Measurements from ENCODE around the gene MCF2L.
"Not testable (repeated sequence)": the region's sequence is repeated elsewhere in the genome, so short reads cannot be mapped to it uniquely, and the experiment has no call there.

MCF2L gene

DNA sequence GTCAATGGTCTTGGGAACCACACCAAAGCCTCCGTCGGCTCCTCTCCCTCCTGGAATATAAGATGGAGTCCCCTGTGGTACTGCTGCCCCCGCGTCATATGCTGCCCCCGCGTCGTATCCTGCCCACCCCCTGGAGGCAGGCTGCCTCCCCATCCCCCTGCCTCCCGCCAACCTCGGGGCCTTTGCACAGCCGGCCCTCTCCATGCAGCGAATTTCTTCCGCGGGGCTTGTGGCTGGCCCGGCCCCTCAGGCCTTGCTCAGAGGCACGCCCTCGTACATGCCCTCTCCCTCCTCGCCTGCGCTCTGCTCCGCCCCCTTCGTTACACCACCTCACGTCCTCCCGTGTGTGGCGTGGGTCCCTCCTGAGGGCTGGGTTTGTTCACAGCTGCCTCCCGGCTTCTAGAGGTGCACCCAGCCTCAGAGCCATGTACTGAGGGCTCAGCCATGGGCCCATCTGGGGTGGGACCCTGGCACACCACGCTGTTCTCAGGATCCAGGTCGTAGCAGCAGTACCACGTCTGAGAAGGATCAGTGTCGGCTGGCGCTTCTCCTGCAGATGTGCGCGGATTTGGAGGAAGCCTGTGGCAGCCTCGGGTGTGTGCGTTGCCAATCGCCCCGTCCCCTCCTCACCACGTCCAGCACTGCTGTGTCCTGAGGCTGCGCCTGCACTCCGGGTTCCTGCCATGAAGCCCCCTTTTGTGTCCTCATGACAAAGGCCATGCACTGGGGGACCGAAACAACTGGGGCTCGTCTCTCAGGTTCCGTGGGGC lies 47.7 kb downstream of the MCF2L start:
- no peak for DNase-seq

DNA sequence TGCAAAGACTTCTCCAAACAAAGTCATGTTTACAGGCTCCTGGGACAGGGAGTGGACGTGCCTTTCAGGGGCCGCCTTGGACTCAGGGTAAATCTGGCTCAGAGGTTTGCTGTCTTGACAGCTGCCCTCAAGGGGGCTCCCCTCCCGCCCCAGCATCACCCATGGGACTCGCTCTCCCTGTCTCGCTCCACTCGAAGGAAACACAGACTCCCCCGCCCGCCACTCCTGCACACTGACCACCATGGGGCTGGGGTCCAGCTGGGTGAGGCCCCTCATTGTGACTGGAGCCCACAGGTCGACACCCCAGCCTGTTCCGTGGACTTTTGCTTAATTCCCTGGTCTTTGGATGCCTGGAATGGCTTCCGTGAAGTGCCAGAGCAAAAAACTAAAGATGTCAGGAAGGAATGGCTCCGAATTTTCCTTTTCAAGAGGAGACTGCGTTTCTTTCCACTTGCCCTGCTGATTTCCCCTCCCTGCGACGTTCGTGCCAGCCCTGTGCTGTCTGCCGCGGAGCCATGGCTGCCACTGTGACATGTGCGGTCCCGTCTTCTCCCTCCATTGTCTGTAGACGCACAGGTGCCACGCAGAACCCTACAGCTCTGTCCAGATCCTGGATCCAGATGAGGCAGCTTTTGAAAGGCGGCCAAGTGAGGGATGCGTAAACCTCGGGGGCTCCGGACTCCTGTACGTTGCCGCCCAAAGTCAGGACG lies 48.6 kb downstream of the MCF2L start:
- no peak for DNase-seq

DNA sequence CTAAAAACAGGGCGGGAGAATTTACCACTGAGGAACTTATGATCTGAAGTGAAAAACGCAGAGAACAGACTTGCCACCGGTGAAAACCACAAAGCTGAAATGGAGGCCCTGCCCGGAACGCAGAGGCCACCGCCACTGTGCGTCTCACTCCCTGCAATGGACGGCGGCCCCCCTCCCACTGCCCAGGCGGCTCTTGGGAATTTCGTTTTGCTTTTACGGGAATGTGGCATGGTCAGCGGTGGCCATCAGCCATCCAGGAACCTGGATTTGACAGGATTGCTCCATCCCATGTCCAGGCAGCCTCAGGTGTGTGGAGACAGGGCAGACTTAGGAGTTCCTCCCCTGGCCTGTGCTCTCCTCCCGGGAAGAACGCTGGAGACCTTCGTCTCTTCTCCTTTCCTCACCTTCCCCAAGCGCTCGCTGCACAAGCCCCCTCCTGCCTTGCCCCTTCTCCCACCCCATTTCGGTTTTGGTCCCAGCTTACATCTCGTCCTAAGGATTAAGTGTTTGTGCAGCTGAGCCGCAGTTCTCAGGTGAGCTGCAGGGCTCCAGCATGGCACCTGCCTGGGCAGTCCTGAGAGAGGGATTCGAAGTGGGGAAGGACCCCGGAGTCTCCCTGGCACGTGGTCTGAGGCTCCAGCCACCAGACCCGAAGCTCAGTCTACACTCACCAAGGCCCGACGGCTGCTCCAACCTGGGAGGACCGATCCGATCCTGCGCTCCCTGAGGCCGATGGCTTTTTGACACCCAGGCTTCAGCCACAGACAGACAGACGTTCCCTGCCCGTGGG lies 49.9 kb downstream of the MCF2L start:
- DNase-seq, result no peak

DNA sequence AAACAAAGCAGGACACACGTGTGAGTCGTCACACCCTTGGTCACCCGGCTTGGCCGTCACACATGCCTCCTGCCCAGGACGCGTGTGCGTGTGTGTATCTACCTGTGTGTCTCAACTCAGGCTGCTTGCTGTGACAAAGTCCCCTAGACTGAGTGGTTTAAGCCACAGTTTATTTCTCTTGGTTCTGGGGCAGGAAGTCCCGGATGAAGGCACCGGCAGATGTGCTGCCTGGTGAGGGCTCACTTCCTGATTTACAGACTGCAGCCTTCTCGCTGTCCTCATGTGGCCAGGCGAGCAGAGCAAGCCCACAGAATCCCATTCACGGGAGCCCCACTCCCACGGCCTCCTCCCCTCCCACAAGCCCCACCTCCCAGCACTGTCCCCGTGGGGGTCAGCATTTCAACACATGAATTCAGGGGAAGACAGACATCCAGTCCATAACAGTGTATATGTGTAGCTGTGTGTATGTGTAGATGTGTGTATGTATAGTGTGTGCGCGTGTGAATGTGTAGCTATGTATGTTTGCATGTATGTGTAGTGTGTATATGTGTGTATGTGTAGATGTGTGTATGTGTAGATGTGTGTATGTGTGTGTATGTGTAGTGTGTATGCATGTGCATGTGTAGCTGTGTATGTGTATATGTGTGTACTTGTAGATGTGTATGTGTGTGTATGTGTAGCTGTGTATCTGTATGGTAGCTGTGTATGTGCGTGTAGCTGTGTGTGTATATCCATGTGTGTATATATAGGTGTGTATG lies 51.5 kb downstream of the MCF2L start:
- DNase-seq, result no peak

DNA sequence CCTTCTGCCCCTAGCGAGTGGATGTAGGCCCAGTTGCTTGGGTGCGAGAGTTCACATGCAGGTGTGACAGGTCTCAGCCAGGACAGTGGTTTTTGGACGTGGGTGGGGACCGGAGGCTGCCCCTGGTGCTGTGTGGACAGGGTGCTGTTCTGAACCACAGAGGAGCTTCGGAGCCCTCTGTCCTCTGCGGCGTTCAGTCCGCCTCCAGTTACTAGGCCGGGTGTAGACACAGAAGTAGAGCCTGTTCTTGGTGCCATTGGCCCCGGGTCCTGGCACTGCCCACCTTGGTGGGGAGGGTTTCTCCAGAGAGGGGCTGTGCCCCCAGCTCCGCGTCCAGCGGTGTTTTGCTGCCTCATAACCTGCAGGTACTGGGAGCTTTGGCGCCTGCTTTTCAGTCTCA lies 52.4 kb downstream of the MCF2L start:
- no peak for DNase-seq

DNA sequence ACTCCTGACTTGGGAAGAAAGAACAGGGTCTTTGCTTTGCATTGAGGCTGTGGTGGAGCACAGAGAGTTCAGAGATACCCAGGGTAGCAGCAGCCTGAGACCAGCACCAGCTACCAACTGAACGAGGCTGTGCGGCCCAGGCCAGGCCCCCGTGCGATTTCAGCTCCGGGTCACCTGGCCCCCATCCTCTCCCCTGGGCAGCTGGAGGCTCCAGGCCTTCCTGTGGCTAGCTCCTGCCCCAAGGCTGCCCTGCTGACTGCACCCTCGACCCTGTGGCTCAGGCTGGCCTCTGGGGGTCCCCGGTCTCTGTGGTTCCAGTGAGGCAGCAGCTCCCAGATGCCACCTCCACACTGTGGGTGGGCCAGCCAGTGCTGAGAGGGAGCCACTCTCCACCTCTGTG lies 52.8 kb downstream of the MCF2L start:
- DNase-seq, result no peak

DNA sequence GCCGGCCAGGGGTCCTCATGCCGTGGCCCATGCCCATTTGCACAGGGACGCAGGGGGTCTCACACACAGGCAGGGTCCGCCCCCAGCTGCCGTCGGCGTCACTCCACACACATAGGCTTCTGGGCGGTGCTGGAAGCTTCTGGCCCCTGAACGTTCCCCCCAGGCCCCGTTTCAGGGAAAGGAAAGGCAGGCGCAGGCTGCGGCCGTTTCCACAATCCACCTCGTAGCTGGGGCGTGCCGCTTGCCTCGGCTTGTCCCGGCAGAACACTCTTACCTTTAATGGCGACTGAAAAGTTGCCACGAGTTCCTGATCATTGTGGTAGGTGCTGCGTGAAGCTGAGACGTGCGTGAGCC lies 53.4 kb downstream of the MCF2L start:
- no peak for DNase-seq

DNA sequence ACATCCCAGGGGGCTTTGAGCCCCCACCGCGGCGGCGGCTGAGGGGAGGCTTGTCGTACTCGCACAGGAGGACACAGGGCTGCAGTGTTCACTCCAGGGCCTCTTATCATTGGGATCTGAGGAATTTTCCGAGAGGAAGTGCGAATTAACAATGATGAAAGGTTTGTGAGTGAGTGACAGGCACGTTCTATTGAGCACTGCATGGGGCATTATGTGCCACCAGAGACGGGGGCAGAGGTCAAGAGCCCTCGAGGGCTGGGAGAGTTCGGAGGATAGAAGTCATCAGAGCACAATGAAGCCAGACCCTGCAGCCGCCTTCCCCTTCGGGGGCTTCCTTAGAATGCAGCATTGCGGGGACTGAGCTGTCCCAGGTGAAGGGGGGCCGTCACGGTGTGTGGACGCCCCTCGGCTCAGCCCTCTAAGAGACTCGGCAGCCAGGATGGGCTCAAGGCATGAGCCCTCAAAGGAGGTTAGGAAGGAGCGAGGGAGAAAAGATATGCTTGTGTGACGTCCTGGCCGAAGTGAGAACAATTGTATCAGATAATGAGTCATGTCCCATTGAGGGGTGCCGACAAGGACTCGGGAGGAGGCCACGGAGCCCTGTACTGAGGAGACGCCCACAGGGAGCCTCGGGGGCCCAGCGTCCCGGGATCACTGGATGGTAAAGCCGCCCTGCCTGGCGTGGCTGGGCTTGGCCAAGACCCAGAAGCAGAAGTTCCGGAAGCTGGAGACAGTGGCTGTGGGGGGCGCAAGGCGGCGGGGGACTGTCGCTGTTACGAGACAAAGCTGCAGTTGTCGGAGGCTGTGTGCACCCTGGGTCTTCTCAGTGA lies 53.9 kb downstream of the MCF2L start:
- no peak for DNase-seq

DNA sequence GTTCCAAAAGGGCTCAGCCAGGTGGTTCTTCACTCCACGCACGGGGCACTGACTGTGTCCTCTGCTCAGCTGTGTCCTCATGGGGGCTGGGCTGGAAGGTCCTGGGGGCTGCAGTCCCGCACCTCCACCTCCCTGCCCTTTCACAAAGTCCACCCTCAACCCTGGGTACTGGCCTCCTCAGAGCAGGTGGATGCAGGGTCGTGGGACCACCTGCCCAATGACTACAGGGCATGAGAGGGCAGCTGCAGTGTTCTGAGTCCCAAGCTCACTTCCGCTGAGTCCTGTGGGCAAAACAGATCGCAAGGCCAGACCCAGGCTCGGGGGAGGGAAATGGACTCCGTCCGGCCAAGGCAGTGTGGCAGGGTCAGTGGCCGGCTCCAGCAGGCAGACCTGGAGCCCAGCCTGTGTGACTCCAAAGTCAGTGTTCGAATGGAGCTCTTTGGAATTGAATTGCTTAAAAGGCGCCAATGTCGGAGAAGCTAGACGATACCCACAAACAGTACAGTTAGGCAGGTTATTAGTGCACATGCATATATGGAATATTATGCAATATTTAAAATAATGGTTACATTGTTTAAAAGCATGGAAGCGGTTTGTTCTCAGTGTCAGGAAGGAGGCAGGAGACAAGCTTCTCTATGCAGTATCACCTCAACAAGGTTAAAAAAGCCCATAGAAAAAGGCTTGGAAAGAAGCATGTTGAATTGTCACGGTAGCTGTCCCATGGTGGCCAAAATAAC lies 54.8 kb downstream of the MCF2L start:
- DNase-seq, result no peak

DNA sequence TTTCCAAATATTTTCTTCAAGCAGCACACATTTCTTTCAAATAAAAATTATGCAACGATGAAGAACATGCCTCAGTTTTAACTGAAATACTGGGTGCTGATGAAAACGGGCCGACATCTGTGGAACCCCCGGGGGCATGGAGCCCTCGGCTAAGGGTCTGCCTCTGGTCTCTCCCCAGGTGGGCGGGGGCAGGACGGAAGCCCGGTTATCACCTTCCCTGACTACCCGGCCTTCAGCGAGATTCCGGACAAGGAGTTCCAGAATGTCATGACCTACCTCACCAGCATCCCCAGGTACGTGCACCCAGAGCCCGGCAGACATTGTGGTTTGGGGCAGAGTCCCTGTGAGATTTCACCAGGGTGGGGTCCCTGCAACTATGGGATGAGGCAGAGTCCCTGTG lies 55.5 kb downstream of the MCF2L start:
- no peak for DNase-seq

DNA sequence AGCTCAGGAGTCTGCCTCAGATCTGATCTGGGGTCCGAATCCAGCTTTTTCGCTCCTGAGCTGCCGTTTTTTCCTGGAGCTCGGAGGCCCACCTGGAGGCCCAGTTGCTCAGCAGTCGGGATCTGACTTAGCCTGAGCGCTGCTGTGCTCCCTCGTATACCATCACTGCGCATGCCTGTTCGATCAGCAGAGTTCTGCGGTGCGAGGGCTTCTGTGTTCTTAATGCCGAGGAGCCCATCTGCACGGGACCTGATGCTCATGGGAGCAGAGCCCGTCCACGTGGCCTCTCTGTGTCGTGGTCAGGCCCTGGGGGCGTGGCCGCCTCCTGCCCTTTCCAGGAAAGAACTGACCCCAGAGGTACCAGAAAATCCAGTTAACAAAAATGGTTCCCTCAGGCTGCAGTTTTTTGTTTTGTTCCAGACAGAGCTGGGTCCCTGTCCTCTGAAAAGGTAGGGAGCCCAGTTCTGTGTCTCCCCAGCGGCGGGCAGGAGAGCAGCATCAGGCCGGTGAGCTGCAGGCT lies 57.4 kb downstream of the MCF2L start:
- DNase-seq, result no peak

DNA sequence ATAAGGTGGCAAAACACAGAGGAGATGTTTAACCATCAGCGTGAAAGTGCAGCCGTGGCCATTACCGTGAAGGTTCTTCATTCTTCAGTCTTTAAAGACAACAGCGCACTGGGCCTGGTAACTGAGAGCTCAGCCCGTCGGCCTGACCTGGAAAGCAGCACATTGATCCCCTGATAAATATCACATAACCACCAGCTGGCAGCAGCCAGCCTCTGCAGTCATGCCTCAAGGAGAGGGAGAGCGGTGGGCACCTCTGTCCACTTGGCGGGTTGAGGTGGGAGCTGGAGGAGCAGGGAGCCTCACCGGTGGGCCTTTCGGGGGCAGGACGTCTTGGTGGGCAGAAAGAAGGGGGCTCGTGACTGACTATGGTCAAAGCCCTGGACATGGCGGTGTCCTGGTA lies 58.1 kb downstream of the MCF2L start:
- no peak for DNase-seq

DNA sequence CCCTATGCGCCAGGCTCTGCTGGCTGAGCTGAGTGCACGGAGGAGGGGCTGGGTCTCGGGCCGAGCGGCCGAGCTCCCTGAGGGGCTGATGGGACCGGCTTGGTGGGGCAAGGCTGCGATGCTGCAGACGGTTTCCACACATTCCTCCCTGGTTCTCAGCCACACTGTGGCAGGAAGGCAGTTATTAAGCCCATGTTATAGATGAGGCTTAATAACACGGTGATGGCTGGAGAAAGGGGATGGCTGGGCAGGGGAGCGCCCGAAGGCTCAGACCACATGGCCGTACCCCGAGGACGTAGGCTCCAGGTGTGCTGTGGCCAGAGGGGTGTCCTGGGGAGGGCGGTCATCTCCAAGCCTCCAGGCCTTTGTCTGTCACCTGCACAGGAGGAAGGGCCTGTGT lies 58.6 kb downstream of the MCF2L start:
- no peak for DNase-seq

DNA sequence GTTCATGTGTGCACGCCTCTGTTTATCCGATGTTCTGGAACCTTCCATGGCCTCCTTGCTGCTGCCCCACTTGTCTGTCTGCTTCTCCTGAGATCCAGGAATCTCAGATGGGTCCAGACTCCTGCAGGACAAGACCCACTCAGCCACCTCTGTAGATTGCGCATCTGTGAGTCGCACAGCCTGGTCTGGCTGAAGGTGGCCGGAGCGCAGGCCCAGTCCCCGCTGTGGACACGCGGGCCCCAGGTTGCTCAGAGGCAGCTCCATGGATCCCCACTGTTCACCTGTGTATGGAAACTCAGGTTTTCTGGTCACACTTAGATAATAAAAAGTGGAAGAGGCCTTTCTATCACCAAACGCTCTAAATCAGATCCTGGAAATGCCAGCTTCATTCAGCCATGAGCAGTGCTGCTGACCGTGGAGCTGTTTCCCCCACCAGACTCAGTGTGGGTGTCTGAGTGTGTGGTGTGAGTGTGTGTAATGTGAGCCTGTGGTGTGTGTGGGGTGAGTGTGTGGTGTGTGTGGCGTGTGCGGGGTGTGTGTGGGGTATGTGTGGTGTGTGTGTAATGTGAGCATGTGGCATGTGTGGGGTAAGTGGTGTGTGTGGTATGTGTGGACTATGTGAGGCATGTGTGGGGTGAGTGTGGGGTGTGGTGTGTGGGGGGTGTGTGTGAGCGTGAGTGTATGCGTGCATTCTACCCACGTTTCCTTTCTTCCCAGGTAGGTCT lies 59.5 kb downstream of the MCF2L start:
- DNase-seq, result no peak

DNA sequence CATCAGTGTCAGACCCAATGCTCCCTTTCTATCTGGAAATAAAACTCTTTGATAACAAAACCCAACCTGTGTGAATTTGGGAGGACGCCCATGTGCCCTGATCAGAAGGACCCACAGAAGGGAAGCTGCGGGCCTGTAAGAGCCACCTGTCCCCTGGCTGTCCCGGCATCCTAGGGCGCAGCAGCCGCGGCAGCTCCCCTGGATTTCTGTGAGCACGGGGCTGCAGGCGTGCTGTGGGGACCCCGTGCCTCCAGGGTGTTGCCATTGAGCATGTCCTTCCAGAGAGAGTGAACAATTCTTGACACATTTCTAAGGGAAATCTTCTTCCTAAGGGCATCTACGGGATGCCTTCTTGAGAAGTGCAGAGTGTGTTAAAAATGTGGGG lies 60.0 kb downstream of the MCF2L start:
- no peak for DNase-seq

DNA sequence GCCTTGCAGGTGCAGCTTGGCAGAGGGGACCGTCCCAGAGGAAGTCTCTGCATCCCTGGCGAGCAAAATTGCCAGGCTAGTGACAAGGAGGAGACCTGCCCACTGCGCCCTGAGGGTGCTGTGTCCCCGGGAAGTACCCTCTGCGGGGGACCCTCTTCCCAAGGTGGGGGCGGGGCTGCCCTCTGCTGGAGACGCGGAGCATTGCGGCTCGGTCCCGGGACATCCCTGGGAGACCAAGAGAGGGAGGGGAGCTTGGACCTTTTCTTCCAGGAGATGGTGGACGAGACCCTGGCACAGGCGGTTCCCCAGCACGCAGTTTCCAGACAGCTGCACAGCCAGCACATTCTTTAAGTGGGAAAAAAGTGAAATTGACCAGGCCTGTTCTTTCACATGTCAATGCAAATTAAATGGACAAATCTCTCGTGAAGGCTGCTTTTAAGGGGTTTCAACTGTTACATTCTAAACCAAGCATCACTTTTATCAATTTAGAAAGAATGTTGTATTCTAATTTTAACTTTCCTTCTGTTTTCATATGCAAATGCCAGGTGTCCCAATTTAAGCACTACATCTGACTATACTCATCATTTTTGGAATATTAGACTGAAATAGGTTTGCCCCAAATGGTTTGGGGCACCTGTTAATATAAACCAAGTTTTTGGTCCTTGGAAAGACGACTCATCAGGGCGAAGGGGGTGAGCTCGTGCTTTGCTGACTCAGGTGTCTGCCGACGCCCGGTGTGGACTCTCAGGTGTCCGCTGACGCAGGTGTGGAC lies 60.7 kb downstream of the MCF2L start:
- DNase-seq, result peak; percentile 18 to 47

DNA sequence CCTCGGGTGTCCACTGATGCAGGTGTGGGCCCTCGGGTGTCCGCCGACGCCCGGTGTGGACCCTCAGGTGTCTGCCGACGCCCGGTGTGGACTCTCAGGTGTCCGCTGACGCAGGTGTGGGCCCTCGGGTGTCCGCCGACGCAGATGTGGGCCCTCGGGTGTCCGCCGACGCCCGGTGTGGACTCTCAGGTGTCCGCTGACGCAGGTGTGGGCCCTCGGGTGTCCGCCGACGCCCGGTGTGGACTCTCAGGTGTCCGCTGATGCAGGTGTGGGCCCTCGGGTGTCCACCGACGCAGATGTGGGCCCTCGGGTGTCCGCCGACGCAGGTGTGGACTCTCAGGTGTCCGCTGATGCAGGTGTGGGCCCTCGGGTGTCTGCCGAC lies 61.2 kb downstream of the MCF2L start:
- not testable (repeated sequence) for DNase-seq

DNA sequence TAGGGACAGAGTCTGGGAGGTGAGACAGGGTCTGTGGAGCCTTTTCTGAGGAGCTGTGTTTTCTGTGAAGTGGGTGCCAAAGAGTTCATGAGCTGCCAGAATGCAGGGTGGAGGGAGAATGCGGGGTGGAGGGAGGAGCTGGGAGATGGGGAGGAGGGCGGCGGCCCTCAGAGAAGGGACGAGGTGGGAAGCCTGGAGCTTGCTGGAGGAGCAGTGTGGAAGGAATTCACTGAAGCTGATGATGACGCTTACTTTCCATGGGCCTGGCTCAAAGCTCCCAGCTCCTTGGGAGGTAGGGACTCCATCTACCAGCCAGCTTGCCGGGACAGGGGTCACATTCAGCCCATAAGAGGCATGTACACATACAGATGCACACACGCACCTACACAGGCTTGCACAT lies 62.5 kb downstream of the MCF2L start:
- DNase-seq, result no peak

DNA sequence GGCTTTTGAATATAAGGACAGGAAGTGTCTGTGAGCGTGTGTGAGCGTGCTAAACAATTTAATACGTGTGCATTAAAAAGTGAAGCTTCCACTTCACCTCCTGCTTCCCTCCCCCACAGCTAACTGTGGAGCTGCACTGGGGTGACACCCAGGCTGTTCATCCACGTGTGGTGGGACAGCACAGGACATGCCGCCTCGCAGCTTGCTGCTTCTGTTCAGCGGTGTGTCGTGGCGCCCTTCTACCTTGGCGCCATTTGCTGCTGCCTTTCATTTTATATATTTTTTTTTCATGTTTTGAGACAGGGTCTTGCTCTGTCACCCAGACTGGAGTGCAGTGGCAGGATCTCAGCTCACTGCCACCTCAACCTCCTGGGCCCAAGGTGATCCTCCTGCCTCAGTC lies 63.3 kb downstream of the MCF2L start:
- no peak for DNase-seq

Data from CD4-positive, alpha-beta T cell treated with Interferon alpha-2 for 1 hour (primary cell).